GM04504 (cell line): ENCODE results near the gene HTRA1.

ENCODE experiments used
- DNase-seq: peaks from one replicate; pipeline ENCODE4 v3.0.0-alpha.2; 2012; ENCODE audit warnings: low read depth

The HTRA1 gene

GRCh38 chr10:122495406-122496340 lies 34.3 kb downstream of the HTRA1 start:
- peak; percentile 58 for DNase-seq

GRCh38 chr10:122497241-122497640 lies 35.9 kb downstream of the HTRA1 start:
- no peak for DNase-seq

- DNase-seq: no peak
These were observed 37.2 kb downstream of the HTRA1 start for GRCh38 chr10:122498521-122498920.

GRCh38 chr10:122499012-122499411 lies 37.7 kb downstream of the HTRA1 start:
- DNase-seq: no peak

GRCh38 chr10:122499491-122499941 lies 38.2 kb downstream of the HTRA1 start:
- DNase-seq: no peak

GRCh38 chr10:122500194-122500593 lies 38.8 kb downstream of the HTRA1 start:
- DNase-seq: no peak

- no peak for DNase-seq
These were observed 39.4 kb downstream of the HTRA1 start for GRCh38 chr10:122500726-122501125.

- DNase-seq: no peak
These were observed 41.7 kb downstream of the HTRA1 start for GRCh38 chr10:122503012-122503411.

GRCh38 chr10:122503886-122504609 lies 42.7 kb downstream of the HTRA1 start:
- no peak for DNase-seq

GRCh38 chr10:122504610-122504950 lies 43.2 kb downstream of the HTRA1 start:
- DNase-seq: peak; percentile 85

GRCh38 chr10:122505011-122505410 lies 43.7 kb downstream of the HTRA1 start:
- DNase-seq: no peak

GRCh38 chr10:122505885-122506645 lies 44.7 kb downstream of the HTRA1 start:
- no peak for DNase-seq

GRCh38 chr10:122507616-122508015 lies 46.3 kb downstream of the HTRA1 start:
- no peak for DNase-seq

- DNase-seq: no peak
These were observed 46.7 kb downstream of the HTRA1 start for GRCh38 chr10:122508021-122508420.

- DNase-seq: no peak
These were observed 48.0 kb downstream of the HTRA1 start for GRCh38 chr10:122509323-122509722.

GRCh38 chr10:122510326-122510725 lies 49.0 kb downstream of the HTRA1 start:
- no peak for DNase-seq

- DNase-seq: no peak
These were observed 49.4 kb downstream of the HTRA1 start for GRCh38 chr10:122510736-122511135.

GRCh38 chr10:122513053-122513452 lies 51.7 kb downstream of the HTRA1 start:
- DNase-seq: no peak

GRCh38 chr10:122514045-122514840 lies 52.9 kb downstream of the HTRA1 start:
- DNase-seq: no peak

GRCh38 chr10:122515022-122515424 lies 53.7 kb downstream of the HTRA1 start:
- DNase-seq: no peak

GRCh38 chr10:122515588-122516231 lies 54.4 kb downstream of the HTRA1 start:
- no peak for DNase-seq
